OCI-LY7 (cell line): ENCODE measurements around the gene MMAA. TPM values are rescaled to one million over a fixed set of nuclear protein-coding genes. Genes with fewer than 3 reads are reported as not detected.

Source experiments
- BruUV-seq: library from RNA; stranded (reverse); fragments of 400-500 nt; replicated peaks from 2 replicates; lab custom pipeline; 2021; lab: Mats Ljungman, UMichigan
- CTCF ChIA-PET: fragments of 300-600 bp; sonication (Branson Sonifier 250); formaldehyde crosslinking; loops from one replicate; lab custom pipeline; 2022; ENCODE audit warnings: antibody characterized with exemption; ENCODE audit not compliant: unreplicated experiment; lab: Charles Lee
- POLR2A ChIA-PET: fragments of 300-600 bp; sonication (Branson Sonifier 250); formaldehyde crosslinking; loops from one replicate; lab custom pipeline; 2022; ENCODE audit warnings: antibody characterized with exemption; lab: Charles Lee
- DNase-seq: peaks from one replicate; pipeline ENCODE4 v3.0.0-alpha.2; 2015; ENCODE audit warnings: low spot score
- H2AFZ ChIP-seq: fragments of 200-600 bp; sonication (generic), shearing (Covaris generic); 2 replicates; pipeline ENCODE4 v1.6.1; 2014; ENCODE audit warnings: mild to moderate bottlenecking, antibody characterized with exemption, low read length, moderate library complexity
- H3K27ac ChIP-seq: fragments of 200-600 bp; sonication (generic); 2 replicates; pipeline ENCODE4 v1.5.1; 2014; ENCODE audit warnings: mixed run types, low read depth, mild to moderate bottlenecking, moderate library complexity, low read length, inconsistent platforms; ENCODE audit not compliant: poor library complexity, severe bottlenecking
- H3K36me3 ChIP-seq: fragments of 200-600 bp; sonication (generic); 2 replicates; pipeline ENCODE4 v1.6.1; 2014; ENCODE audit warnings: mild to moderate bottlenecking, antibody characterized with exemption, low read length, moderate library complexity, mixed read lengths; ENCODE audit not compliant: insufficient read depth
- H3K4me1 ChIP-seq: fragments of 200-600 bp; sonication (generic); 2 replicates; pipeline ENCODE4 v1.5.1; 2014; ENCODE audit warnings: mild to moderate bottlenecking, low read length; ENCODE audit not compliant: insufficient read depth, poor library complexity, severe bottlenecking
- H3K4me2 ChIP-seq: fragments of 200-600 bp; sonication (generic); 2 replicates; pipeline ENCODE4 v1.6.1; 2014; ENCODE audit warnings: mild to moderate bottlenecking, low read length
- H3K4me3 ChIP-seq: fragments of 200-600 bp; sonication (generic); 2 replicates; pipeline ENCODE4 v1.5.1; 2014; ENCODE audit warnings: mild to moderate bottlenecking, low read depth, low read length; ENCODE audit not compliant: poor library complexity, severe bottlenecking
- H3K79me2 ChIP-seq: fragments of 200-600 bp; sonication (generic); 2 replicates; pipeline ENCODE4 v1.6.1; 2016; ENCODE audit warnings: low read depth, mild to moderate bottlenecking, low read length, moderate library complexity, mixed read lengths; ENCODE audit not compliant: insufficient read depth
- H3K9me2 ChIP-seq: fragments of 200-600 bp; sonication (generic); 2 replicates; pipeline ENCODE4 v1.6.1; 2016; ENCODE audit warnings: mild to moderate bottlenecking, low read length, mixed read lengths; ENCODE audit not compliant: insufficient read depth
- H3K9me3 ChIP-seq: fragments of 200-600 bp; sonication (generic); 2 replicates; pipeline ENCODE4 v1.6.1; 2014; ENCODE audit warnings: mild to moderate bottlenecking, mixed run types, low read length, mixed read lengths
- H4K20me1 ChIP-seq: fragments of 200-600 bp; sonication (generic); 2 replicates; pipeline ENCODE4 v1.6.1; 2014; ENCODE audit warnings: mild to moderate bottlenecking, antibody characterized with exemption, low read length, moderate library complexity, mixed read lengths; ENCODE audit not compliant: insufficient read depth
- EZH2phosphoT487 ChIP-seq: fragments of 200-600 bp; sonication (generic); IDR thresholded peaks from 2 replicates; pipeline ENCODE4 v1.6.1; 2018; ENCODE audit warnings: low read depth, borderline replicate concordance, mild to moderate bottlenecking, mixed run types, antibody characterized with exemption, low read length, moderate library complexity, mixed read lengths
- intact Hi-C: fragments of 100-400 bp; cut with micrococcal nuclease; formaldehyde crosslinking; loops from one replicate; pipeline ENCODE4 v1.10.0; 2022; ENCODE audit not compliant: unreplicated experiment
- total RNA-seq, 2 experiments: library from RNA; depleted of rRNA in 1 of 2; stranded (reverse); fragments of >200 nt in 1 of 2; shearing (Covaris generic) in 1 of 2; gene quantifications; 2 replicates each; pipeline ENCODE4 v1.2.3, GENCODE V29; 2014 to 2022
- TF ChIP-seq, protein P1 (sequence below): fragments of 200-600 bp; sonication (generic); conservative IDR thresholded peaks from 2 replicates; pipeline ENCODE4 v1.5.1; 2014; ENCODE audit warnings: mild to moderate bottlenecking, antibody characterized with exemption, low read length, moderate library complexity, mixed read lengths

The MMAA gene
- total RNA-seq, 2 experiments from 2014 or later = 2.5 to 5.4 TPM

DNA sequence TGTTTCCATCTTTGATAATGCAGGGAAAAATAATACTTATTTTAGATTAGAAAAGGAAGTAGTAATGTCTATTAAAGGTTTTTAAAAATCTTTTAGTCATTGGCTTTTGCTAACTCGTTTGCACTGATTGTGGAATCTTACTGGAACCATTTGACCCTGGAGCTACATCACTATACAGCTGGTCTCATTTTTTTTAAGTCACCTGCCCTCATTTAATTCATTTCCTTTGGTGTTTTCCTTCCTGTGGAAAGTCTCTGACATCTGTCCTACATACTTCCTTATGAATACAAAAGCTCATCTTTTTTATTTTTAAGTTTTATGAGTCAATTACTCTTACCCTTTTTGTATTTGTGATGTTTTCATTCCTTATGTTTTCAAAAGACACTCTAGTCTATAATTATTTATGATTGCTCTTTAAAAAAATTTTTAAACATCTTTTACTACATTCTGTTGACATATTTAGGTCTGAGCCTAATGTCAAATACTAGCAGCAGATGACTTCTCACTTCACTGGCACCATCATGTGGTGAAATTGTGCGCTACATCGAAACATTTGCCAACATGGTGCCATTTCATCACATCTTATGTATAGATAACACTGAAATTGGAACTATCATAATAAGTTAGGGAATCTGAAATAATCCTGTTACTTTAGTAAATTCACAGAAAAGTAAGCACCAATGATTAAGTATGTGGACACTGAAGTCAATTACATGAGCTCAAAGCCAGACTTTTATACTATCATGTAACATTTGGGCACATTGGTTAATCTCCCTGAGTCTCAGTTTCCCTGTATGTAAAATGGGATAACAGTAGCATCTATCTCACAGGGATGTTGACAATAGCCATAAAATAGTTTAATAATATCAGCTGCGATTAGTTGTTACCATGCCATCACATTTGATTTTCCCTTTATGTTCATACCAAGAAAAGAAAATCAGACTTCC, 9.4 kb upstream of the MMAA start:
- Histone ChIP-seq H3K27ac (peak overlapping the region; percentile 5), H4K20me1 (no peaks in the 10 kb centered on the region), H3K9me3 (peaks cover 20% of the 10 kb centered on the region), H2AFZ (peak overlapping the region; percentile 84), H3K36me3 (no peaks in the 10 kb centered on the region; the same call in 1 of the 2 replicates), H3K4me2 (peak overlapping the region; percentile 36), H3K4me3 (no peak overlapping the region), H3K9me2 (no peaks in the 10 kb centered on the region), H3K79me2 (no peaks in the 10 kb centered on the region), H3K4me1 (peaks cover 9% of the 10 kb centered on the region)
- POLR2A ChIA-PET = interaction anchor here (0.5 to 0.9 kb wide), 2 partner anchors 299 to 366 kb away, joined by 3 to 6 read pairs; no protein-coding TSS in a partner anchor
- BruUV-seq = no TSS peak
- CTCF ChIA-PET = interaction anchor here (0.5 to 1.6 kb wide), 3 partner anchors 371 to 393 kb away, joined by 3 to 9 read pairs (median 8); no protein-coding TSS in a partner anchor
- TF ChIP-seq, protein P1, sequence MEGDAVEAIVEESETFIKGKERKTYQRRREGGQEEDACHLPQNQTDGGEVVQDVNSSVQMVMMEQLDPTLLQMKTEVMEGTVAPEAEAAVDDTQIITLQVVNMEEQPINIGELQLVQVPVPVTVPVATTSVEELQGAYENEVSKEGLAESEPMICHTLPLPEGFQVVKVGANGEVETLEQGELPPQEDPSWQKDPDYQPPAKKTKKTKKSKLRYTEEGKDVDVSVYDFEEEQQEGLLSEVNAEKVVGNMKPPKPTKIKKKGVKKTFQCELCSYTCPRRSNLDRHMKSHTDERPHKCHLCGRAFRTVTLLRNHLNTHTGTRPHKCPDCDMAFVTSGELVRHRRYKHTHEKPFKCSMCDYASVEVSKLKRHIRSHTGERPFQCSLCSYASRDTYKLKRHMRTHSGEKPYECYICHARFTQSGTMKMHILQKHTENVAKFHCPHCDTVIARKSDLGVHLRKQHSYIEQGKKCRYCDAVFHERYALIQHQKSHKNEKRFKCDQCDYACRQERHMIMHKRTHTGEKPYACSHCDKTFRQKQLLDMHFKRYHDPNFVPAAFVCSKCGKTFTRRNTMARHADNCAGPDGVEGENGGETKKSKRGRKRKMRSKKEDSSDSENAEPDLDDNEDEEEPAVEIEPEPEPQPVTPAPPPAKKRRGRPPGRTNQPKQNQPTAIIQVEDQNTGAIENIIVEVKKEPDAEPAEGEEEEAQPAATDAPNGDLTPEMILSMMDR = peak; percentile 99
- TF ChIP-seq EZH2phosphoT487 = no peak
- DNase-seq = peak; percentile 85
- intact Hi-C loops = loop anchor here (1.0 to 10.0 kb wide), 4 partner anchors 53 to 1435 kb away; no protein-coding TSS in a partner anchor

- POLR2A ChIA-PET = interaction anchor here (0.6 to 1.0 kb wide), 2 partner anchors 129 to 471 kb away, joined by 3 read pairs; no protein-coding TSS in a partner anchor
- Histone ChIP-seq H3K4me2 (no peak overlapping the region), H3K4me3 (no peak overlapping the region), H4K20me1 (no peaks in the 10 kb centered on the region), H2AFZ (no peak overlapping the region), H3K27ac (no peak overlapping the region), H3K36me3 (no peaks in the 10 kb centered on the region), H3K4me1 (peaks cover 22% of the 10 kb centered on the region), H3K9me3 (no peaks in the 10 kb centered on the region), H3K79me2 (peaks cover 10% of the 10 kb centered on the region; the same call in 1 of the 2 replicates), H3K9me2 (no peaks in the 10 kb centered on the region)
- DNase-seq = no peak
- no peak for TF ChIP-seq EZH2phosphoT487
- TF ChIP-seq, protein P1 = no peak
- no TSS peak for BruUV-seq
- CTCF ChIA-PET = no interaction called here
- intact Hi-C loops = loop anchor here (10.0 kb wide), 1 partner anchor 1439 kb away; no protein-coding TSS in a partner anchor
Measured at GRCh38 chr4:145613566-145614232, 5.5 kb upstream of the MMAA start.
